ENCODE data around the gene LYPD8. TPM values are rescaled to one million over a fixed set of nuclear protein-coding genes. Genes with fewer than 3 reads are reported as not detected.

LYPD8 gene
- total and polyA plus RNA-seq, 2 experiments from 2014 or later = not detected

DNA sequence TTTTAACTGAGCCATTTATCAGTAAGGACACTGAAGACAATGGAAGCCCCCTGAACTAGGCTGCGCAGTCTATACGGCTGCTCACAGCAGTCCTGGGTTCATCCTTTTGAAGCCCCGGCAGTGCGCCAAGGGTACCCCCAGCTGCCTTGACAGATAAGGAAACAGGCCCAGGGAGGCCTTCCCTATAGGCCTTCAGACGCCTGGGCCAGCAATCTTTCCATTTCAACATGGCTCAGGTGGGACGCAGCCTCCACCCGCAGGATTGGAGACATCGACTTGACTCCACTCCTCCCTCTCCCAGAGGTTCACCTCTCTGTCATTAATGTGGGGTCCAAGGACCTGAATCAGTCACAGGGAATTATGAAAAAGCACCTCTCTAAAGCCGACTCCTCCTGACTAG is 2.8 kb upstream of the LYPD8 start:
- DNase-seq (ENCODE audit: low spot score) (no peak), ATAC-seq (no peak)
- H3K79me2 ChIP-seq (replicated peaks; ENCODE audit: insufficient read depth) = no peaks in the 10 kb centered on the region
- H3F3A ChIP-seq (replicated peaks; ENCODE audit: low read depth) = peaks cover 9% of the 10 kb centered on the region; the same call in 1 of the 2 replicates
- no peak overlapping the region for H3K27ac Mint-ChIP-seq
- no peak overlapping the region for H3K4me3 Mint-ChIP-seq
- peaks cover 26% of the 10 kb centered on the region for H3K36me3 Mint-ChIP-seq (ENCODE audit: low read depth)
- no peak for TF ChIP-seq JUNB (IDR thresholded peaks at IDR 0.05; ENCODE audit: unreplicated experiment)
- no peak for TF ChIP-seq EZH2phosphoT487 (IDR thresholded peaks at IDR 0.05; ENCODE audit: unreplicated experiment)
- TF ChIP-seq, protein P1, sequence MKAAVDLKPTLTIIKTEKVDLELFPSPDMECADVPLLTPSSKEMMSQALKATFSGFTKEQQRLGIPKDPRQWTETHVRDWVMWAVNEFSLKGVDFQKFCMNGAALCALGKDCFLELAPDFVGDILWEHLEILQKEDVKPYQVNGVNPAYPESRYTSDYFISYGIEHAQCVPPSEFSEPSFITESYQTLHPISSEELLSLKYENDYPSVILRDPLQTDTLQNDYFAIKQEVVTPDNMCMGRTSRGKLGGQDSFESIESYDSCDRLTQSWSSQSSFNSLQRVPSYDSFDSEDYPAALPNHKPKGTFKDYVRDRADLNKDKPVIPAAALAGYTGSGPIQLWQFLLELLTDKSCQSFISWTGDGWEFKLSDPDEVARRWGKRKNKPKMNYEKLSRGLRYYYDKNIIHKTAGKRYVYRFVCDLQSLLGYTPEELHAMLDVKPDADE (IDR thresholded peaks at IDR 0.05) = no peak
- TF ChIP-seq ZNF114 (CRISPR knock-in tag; IDR thresholded peaks at IDR 0.05) = no peak
- TF ChIP-seq, protein P2, sequence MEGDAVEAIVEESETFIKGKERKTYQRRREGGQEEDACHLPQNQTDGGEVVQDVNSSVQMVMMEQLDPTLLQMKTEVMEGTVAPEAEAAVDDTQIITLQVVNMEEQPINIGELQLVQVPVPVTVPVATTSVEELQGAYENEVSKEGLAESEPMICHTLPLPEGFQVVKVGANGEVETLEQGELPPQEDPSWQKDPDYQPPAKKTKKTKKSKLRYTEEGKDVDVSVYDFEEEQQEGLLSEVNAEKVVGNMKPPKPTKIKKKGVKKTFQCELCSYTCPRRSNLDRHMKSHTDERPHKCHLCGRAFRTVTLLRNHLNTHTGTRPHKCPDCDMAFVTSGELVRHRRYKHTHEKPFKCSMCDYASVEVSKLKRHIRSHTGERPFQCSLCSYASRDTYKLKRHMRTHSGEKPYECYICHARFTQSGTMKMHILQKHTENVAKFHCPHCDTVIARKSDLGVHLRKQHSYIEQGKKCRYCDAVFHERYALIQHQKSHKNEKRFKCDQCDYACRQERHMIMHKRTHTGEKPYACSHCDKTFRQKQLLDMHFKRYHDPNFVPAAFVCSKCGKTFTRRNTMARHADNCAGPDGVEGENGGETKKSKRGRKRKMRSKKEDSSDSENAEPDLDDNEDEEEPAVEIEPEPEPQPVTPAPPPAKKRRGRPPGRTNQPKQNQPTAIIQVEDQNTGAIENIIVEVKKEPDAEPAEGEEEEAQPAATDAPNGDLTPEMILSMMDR (conservative IDR thresholded peaks at IDR 0.05; ENCODE audit: low read depth in 2 of 2) = no peak
- TF ChIP-seq, protein P3, sequence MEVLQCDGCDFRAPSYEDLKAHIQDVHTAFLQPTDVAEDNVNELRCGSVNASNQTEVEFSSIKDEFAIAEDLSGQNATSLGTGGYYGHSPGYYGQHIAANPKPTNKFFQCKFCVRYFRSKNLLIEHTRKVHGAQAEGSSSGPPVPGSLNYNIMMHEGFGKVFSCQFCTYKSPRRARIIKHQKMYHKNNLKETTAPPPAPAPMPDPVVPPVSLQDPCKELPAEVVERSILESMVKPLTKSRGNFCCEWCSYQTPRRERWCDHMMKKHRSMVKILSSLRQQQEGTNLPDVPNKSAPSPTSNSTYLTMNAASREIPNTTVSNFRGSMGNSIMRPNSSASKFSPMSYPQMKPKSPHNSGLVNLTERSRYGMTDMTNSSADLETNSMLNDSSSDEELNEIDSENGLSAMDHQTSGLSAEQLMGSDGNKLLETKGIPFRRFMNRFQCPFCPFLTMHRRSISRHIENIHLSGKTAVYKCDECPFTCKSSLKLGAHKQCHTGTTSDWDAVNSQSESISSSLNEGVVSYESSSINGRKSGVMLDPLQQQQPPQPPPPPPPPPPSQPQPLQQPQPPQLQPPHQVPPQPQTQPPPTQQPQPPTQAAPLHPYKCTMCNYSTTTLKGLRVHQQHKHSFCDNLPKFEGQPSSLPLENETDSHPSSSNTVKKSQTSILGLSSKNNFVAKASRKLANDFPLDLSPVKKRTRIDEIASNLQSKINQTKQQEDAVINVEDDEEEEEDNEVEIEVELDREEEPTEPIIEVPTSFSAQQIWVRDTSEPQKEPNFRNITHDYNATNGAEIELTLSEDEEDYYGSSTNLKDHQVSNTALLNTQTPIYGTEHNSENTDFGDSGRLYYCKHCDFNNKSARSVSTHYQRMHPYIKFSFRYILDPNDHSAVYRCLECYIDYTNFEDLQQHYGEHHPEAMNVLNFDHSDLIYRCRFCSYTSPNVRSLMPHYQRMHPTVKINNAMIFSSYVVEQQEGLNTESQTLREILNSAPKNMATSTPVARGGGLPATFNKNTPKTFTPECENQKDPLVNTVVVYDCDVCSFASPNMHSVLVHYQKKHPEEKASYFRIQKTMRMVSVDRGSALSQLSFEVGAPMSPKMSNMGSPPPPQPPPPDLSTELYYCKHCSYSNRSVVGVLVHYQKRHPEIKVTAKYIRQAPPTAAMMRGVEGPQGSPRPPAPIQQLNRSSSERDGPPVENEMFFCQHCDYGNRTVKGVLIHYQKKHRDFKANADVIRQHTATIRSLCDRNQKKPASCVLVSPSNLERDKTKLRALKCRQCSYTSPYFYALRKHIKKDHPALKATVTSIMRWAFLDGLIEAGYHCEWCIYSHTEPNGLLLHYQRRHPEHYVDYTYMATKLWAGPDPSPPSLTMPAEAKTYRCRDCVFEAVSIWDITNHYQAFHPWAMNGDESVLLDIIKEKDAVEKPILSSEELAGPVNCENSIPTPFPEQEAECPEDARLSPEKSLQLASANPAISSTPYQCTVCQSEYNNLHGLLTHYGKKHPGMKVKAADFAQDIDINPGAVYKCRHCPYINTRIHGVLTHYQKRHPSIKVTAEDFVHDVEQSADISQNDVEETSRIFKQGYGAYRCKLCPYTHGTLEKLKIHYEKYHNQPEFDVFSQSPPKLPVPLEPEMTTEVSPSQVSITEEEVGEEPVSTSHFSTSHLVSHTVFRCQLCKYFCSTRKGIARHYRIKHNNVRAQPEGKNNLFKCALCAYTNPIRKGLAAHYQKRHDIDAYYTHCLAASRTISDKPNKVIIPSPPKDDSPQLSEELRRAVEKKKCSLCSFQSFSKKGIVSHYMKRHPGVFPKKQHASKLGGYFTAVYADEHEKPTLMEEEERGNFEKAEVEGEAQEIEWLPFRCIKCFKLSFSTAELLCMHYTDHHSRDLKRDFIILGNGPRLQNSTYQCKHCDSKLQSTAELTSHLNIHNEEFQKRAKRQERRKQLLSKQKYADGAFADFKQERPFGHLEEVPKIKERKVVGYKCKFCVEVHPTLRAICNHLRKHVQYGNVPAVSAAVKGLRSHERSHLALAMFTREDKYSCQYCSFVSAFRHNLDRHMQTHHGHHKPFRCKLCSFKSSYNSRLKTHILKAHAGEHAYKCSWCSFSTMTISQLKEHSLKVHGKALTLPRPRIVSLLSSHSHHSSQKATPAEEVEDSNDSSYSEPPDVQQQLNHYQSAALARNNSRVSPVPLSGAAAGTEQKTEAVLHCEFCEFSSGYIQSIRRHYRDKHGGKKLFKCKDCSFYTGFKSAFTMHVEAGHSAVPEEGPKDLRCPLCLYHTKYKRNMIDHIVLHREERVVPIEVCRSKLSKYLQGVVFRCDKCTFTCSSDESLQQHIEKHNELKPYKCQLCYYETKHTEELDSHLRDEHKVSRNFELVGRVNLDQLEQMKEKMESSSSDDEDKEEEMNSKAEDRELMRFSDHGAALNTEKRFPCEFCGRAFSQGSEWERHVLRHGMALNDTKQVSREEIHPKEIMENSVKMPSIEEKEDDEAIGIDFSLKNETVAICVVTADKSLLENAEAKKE (CRISPR knock-in tag; IDR thresholded peaks at IDR 0.05) = no peak
- no peak for TF ChIP-seq EZH2 (IDR thresholded peaks at IDR 0.05; ENCODE audit: low read depth, unreplicated experiment)
- TF ChIP-seq POLR2AphosphoS5 (IDR thresholded peaks at IDR 0.05; ENCODE audit: low read depth) = no peak
- no peak for TF ChIP-seq CREB1 (CRISPR knock-in tag; IDR thresholded peaks at IDR 0.05; ENCODE audit: low read depth)
- TF ChIP-seq STAT1 (IDR thresholded peaks at IDR 0.05; ENCODE audit: unreplicated experiment) = no peak
- TF ChIP-seq, protein P4, sequence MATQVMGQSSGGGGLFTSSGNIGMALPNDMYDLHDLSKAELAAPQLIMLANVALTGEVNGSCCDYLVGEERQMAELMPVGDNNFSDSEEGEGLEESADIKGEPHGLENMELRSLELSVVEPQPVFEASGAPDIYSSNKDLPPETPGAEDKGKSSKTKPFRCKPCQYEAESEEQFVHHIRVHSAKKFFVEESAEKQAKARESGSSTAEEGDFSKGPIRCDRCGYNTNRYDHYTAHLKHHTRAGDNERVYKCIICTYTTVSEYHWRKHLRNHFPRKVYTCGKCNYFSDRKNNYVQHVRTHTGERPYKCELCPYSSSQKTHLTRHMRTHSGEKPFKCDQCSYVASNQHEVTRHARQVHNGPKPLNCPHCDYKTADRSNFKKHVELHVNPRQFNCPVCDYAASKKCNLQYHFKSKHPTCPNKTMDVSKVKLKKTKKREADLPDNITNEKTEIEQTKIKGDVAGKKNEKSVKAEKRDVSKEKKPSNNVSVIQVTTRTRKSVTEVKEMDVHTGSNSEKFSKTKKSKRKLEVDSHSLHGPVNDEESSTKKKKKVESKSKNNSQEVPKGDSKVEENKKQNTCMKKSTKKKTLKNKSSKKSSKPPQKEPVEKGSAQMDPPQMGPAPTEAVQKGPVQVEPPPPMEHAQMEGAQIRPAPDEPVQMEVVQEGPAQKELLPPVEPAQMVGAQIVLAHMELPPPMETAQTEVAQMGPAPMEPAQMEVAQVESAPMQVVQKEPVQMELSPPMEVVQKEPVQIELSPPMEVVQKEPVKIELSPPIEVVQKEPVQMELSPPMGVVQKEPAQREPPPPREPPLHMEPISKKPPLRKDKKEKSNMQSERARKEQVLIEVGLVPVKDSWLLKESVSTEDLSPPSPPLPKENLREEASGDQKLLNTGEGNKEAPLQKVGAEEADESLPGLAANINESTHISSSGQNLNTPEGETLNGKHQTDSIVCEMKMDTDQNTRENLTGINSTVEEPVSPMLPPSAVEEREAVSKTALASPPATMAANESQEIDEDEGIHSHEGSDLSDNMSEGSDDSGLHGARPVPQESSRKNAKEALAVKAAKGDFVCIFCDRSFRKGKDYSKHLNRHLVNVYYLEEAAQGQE (IDR thresholded peaks at IDR 0.05; ENCODE audit: unreplicated experiment) = no peak
- no peaks in the 10 kb centered on the region for H3K27me3 ChIP-seq (ENCODE audit: insufficient read depth)
- H3K9me3 Mint-ChIP-seq = peaks cover 36% of the 10 kb centered on the region
- H4K20me1 ChIP-seq (replicated peaks; ENCODE audit: insufficient read depth) = no peaks in the 10 kb centered on the region
- no peak overlapping the region for H3K4me2 ChIP-seq
- H2AFZ ChIP-seq = no peak overlapping the region
- H3K27ac ChIP-seq (ENCODE audit: low read depth) = no peak overlapping the region
- no peak overlapping the region for H3K4me3 ChIP-seq
- H3K4me1 Mint-ChIP-seq = no peaks in the 10 kb centered on the region
- no peaks in the 10 kb centered on the region for H3K9me2 ChIP-seq (ENCODE audit: insufficient read depth)
- 0 out of 2 replicates have a peak, but pooled peaks cover 4% of the 10 kb centered on the region for H3K36me3 ChIP-seq (ENCODE audit: insufficient read depth)
- H3K27me3 Mint-ChIP-seq (ENCODE audit: insufficient read depth, low read depth, poor library complexity) = peaks cover 9% of the 10 kb centered on the region
- no peaks in the 10 kb centered on the region for H3K4me1 ChIP-seq (ENCODE audit: insufficient read depth)
